ENCODE measurements around the gene PPM1M. TPM values are rescaled to one million over a fixed set of nuclear protein-coding genes. Genes with fewer than 3 reads are reported as not detected.

PPM1M gene
- total RNA-seq, 2 donors from 2014 or later = 22.4 to 33.2 TPM

- H3K4me3 ChIP-seq = no peak overlapping the region
- no peaks in the 10 kb centered on the region for H3K27me3 ChIP-seq (replicated peaks; ENCODE audit: insufficient read depth)
- WGBS = 65% methylated on average over 4 of the region's 4 CpGs
- H3K36me3 ChIP-seq = peaks cover 15 to 45% of the 10 kb centered on the region in 2 donors
- H3K4me1 ChIP-seq (replicated peaks) = peaks cover 3% of the 10 kb centered on the region
- H3K9me3 ChIP-seq = no peaks in the 10 kb centered on the region
- TF ChIP-seq POLR2A (IDR thresholded peaks at IDR 0.05) (no peak), CTCF (IDR thresholded peaks at IDR 0.05) (no peak), POLR2AphosphoS5 (IDR thresholded peaks at IDR 0.05) (no peak)
- H3K27ac ChIP-seq = no peak overlapping the region
- intact Hi-C loops (cut with DNase I) = no loop called here
- DNase-seq (ENCODE audit: low spot score) = no peak
Measured at GRCh38 chr3:52257911-52258310, 12.4 kb downstream of the PPM1M start.

- Histone ChIP-seq H3K27ac (no peak overlapping the region), H3K4me3 (no peak overlapping the region), H3K36me3 (peaks cover 15 to 45% of the 10 kb centered on the region in 2 donors), H3K27me3 (replicated peaks; ENCODE audit: insufficient read depth) (no peaks in the 10 kb centered on the region), H3K9me3 (no peaks in the 10 kb centered on the region), H3K4me1 (replicated peaks) (peaks cover 13% of the 10 kb centered on the region)
- 57% methylated on average over 1 of the region's 1 CpG for WGBS
- no peak for TF ChIP-seq CTCF (IDR thresholded peaks at IDR 0.05)
- TF ChIP-seq POLR2AphosphoS5 (IDR thresholded peaks at IDR 0.05) = no peak
- no peak for TF ChIP-seq POLR2A (IDR thresholded peaks at IDR 0.05)
- DNase-seq (ENCODE audit: low spot score) = no peak
- intact Hi-C loops (cut with DNase I) = no loop called here
Measured at GRCh38 chr3:52259035-52259434, 13.5 kb downstream of the PPM1M start.

- Histone ChIP-seq H3K4me1 (replicated peaks) (peaks cover 13% of the 10 kb centered on the region), H3K4me3 (no peak overlapping the region), H3K9me3 (no peaks in the 10 kb centered on the region), H3K27ac (no peak overlapping the region), H3K27me3 (replicated peaks; ENCODE audit: insufficient read depth) (no peaks in the 10 kb centered on the region), H3K36me3 (peaks cover 15 to 45% of the 10 kb centered on the region in 2 donors)
- no peak for DNase-seq (ENCODE audit: low spot score)
- no peak for TF ChIP-seq POLR2A (IDR thresholded peaks at IDR 0.05)
- TF ChIP-seq CTCF (IDR thresholded peaks at IDR 0.05) = no peak
- TF ChIP-seq POLR2AphosphoS5 (IDR thresholded peaks at IDR 0.05) = no peak
- intact Hi-C loops (cut with DNase I) = no loop called here
- WGBS = 89% methylated on average over 4 of the region's 4 CpGs
Measured at GRCh38 chr3:52259448-52259847, 13.9 kb downstream of the PPM1M start.

GRCh38 chr3:52262447-52262846 lies 16.9 kb downstream of the PPM1M start:
- no peak overlapping the region for H3K4me3 ChIP-seq
- no peak for TF ChIP-seq POLR2AphosphoS5 (IDR thresholded peaks at IDR 0.05)
- TF ChIP-seq CTCF (IDR thresholded peaks at IDR 0.05) = no peak
- TF ChIP-seq POLR2A (IDR thresholded peaks at IDR 0.05) = no peak
- no peaks in the 10 kb centered on the region for H3K27me3 ChIP-seq (replicated peaks; ENCODE audit: insufficient read depth)
- H3K27ac ChIP-seq = peak overlapping the region in 1 of 2 donors; percentile 40
- intact Hi-C loops (cut with DNase I) = no loop called here
- H3K4me1 ChIP-seq (replicated peaks) = peaks cover 13% of the 10 kb centered on the region
- no peak for DNase-seq (ENCODE audit: low spot score)
- H3K9me3 ChIP-seq = no peaks in the 10 kb centered on the region
- H3K36me3 ChIP-seq = peaks cover 9 to 30% of the 10 kb centered on the region in 2 donors

GRCh38 chr3:52265387-52265786 lies 19.8 kb downstream of the PPM1M start:
- Histone ChIP-seq H3K27ac (no peak overlapping the region), H3K4me3 (no peak overlapping the region), H3K4me1 (replicated peaks) (peaks cover 13% of the 10 kb centered on the region), H3K36me3 (peaks cover 3 to 10% of the 10 kb centered on the region in 2 donors), H3K9me3 (no peaks in the 10 kb centered on the region), H3K27me3 (replicated peaks; ENCODE audit: insufficient read depth) (no peaks in the 10 kb centered on the region)
- 66% methylated on average over 6 of the region's 6 CpGs for WGBS
- intact Hi-C loops (cut with DNase I) = no loop called here
- no peak for DNase-seq (ENCODE audit: low spot score)
- TF ChIP-seq POLR2A (IDR thresholded peaks at IDR 0.05) (no peak), CTCF (IDR thresholded peaks at IDR 0.05) (no peak), POLR2AphosphoS5 (IDR thresholded peaks at IDR 0.05) (no peak)

All from prostate gland (tissue), 2 donors.